SK-N-SH treated with all-trans-retinoic acid at 6 μM for 48 hours (cell line): ENCODE measurements around the gene OR14I1.

ENCODE experiments used
- ATAC-seq: fragments of 200-7000 bp; cut with Tn5 transposase; 3 replicates; pipeline ENCODE4 v1.9.1; 2020; ENCODE audit warnings: mild to moderate bottlenecking, moderate library complexity
- ARNTL ChIP-seq: fragments of 450-650 bp; formaldehyde crosslinking; IDR thresholded peaks from 2 replicates; pipeline ENCODE4 v1.5.0; 2020; ENCODE audit warnings: low read depth, mild to moderate bottlenecking, moderate library complexity, borderline replicate concordance
- BACH2 ChIP-seq: fragments of 250-450 bp; sonication (Bioruptor Pico); IDR thresholded peaks from 2 replicates; pipeline ENCODE4 v1.9.0; 2021; ENCODE audit warnings: mild to moderate bottlenecking, borderline replicate concordance
- CSDC2 ChIP-seq: fragments of 250-450 bp; sonication (Bioruptor Pico); IDR thresholded peaks from 2 replicates; pipeline ENCODE4 v1.5.0; 2020; ENCODE audit warnings: mild to moderate bottlenecking, moderate library complexity
- CSRNP3 ChIP-seq: fragments of 250-450 bp; sonication (Bioruptor Pico); IDR thresholded peaks from 2 replicates; pipeline ENCODE4 v1.5.1; 2021; ENCODE audit warnings: mild to moderate bottlenecking, moderate library complexity
- ESRRG ChIP-seq: fragments of 250-450 bp; sonication (Bioruptor Pico); IDR thresholded peaks from 2 replicates; pipeline ENCODE4 v1.6.1; 2021; ENCODE audit warnings: mild to moderate bottlenecking
- GLIS3 ChIP-seq: fragments of 250-450 bp; sonication (Bioruptor Pico); IDR thresholded peaks from 2 replicates; pipeline ENCODE4 v1.5.0; 2020; ENCODE audit warnings: mild to moderate bottlenecking, moderate library complexity
- ISL1 ChIP-seq: fragments of 250-450 bp; sonication (Bioruptor Pico); IDR thresholded peaks from 2 replicates; pipeline ENCODE4 v2.1.2; 2022; ENCODE audit warnings: mild to moderate bottlenecking, moderate library complexity
- OSR1 ChIP-seq: fragments of 250-450 bp; sonication (Bioruptor Pico); IDR thresholded peaks from 2 replicates; pipeline ENCODE4 v1.8.0; 2022; ENCODE audit warnings: moderate library complexity, mild to moderate bottlenecking, inconsistent platforms
- PATZ1 ChIP-seq: fragments of 250-450 bp; sonication (Bioruptor Pico); IDR thresholded peaks from 2 replicates; pipeline ENCODE4 v1.8.0; 2020; ENCODE audit warnings: mild to moderate bottlenecking, moderate library complexity, borderline replicate concordance
- POU6F1 ChIP-seq: fragments of 250-450 bp; sonication (Bioruptor Pico); IDR thresholded peaks from 2 replicates; pipeline ENCODE4 v1.8.0; 2021; ENCODE audit warnings: low read depth, mild to moderate bottlenecking, moderate library complexity, borderline replicate concordance
- PPARA ChIP-seq: fragments of 250-450 bp; sonication (Bioruptor Pico); IDR thresholded peaks from 2 replicates; pipeline ENCODE4 v1.5.0; 2020; ENCODE audit warnings: mild to moderate bottlenecking, borderline replicate concordance
- RARB ChIP-seq: fragments of 250-450 bp; sonication (Bioruptor Pico); IDR thresholded peaks from 2 replicates; pipeline ENCODE4 v1.8.0; 2021; ENCODE audit warnings: mild to moderate bottlenecking, moderate library complexity
- SNAI2 ChIP-seq: fragments of 250-450 bp; sonication (Bioruptor Pico); IDR thresholded peaks from 2 replicates; pipeline ENCODE4 v1.5.0; 2020; ENCODE audit warnings: mild to moderate bottlenecking, moderate library complexity
- TCF4 ChIP-seq: fragments of 250-450 bp; sonication (Bioruptor Pico); IDR thresholded peaks from 2 replicates; pipeline ENCODE4 v1.8.0; 2021; ENCODE audit warnings: mild to moderate bottlenecking, moderate library complexity, borderline replicate concordance
- TOX ChIP-seq: fragments of 250-450 bp; sonication (Bioruptor Pico); IDR thresholded peaks from 2 replicates; pipeline ENCODE4 v1.8.0; 2021; ENCODE audit warnings: mild to moderate bottlenecking, moderate library complexity, borderline replicate concordance
- TSHZ2 ChIP-seq: fragments of 250-450 bp; sonication (Bioruptor Pico); IDR thresholded peaks from 2 replicates; pipeline ENCODE4 v1.5.0; 2020; ENCODE audit warnings: mild to moderate bottlenecking, moderate library complexity
- ZFP3 ChIP-seq: fragments of 250-450 bp; sonication (Bioruptor Pico); IDR thresholded peaks from 2 replicates; pipeline ENCODE4 v1.5.0; 2020; ENCODE audit warnings: mild to moderate bottlenecking, moderate library complexity
- ZFP30 ChIP-seq: fragments of 450-650 bp; formaldehyde crosslinking; IDR thresholded peaks from 2 replicates; pipeline ENCODE4 v1.5.0; 2022; ENCODE audit warnings: mild to moderate bottlenecking, moderate library complexity
- ZNF565 ChIP-seq: fragments of 450-650 bp; formaldehyde crosslinking; conservative IDR thresholded peaks from 2 replicates; pipeline ENCODE4 v1.5.0; 2020; ENCODE audit warnings: low read depth, mild to moderate bottlenecking, moderate library complexity
- ZNF70 ChIP-seq: fragments of 450-650 bp; formaldehyde crosslinking; IDR thresholded peaks from 2 replicates; pipeline ENCODE4 v1.5.0; 2020; ENCODE audit warnings: mild to moderate bottlenecking, moderate library complexity
- ZNF8 ChIP-seq: fragments of 450-650 bp; formaldehyde crosslinking; IDR thresholded peaks from 2 replicates; pipeline ENCODE4 v1.5.0; 2020; ENCODE audit warnings: mild to moderate bottlenecking, moderate library complexity

OR14I1 gene

GRCh38 chr1:248730507-248731335, 28.2 kb upstream of the OR14I1 start:
- TF ChIP-seq ZFP3 (CRISPR knock-in tag): peak; percentile 64; the same call in 1 of the 2 replicates
- TF ChIP-seq RARB (CRISPR knock-in tag): no peak
- peak; percentile 98 for ATAC-seq

GRCh38 chr1:248714248-248714647, 11.7 kb upstream of the OR14I1 start:
- TF ChIP-seq ESRRG: no peak
- no peak for TF ChIP-seq GLIS3 (CRISPR knock-in tag)
- TF ChIP-seq ISL1 (CRISPR knock-in tag): no peak
- no peak for TF ChIP-seq ZNF565 (CRISPR knock-in tag)
- no peak for ATAC-seq

- TF ChIP-seq TCF4 (CRISPR knock-in tag) (no peak), PATZ1 (CRISPR knock-in tag) (no peak), CSRNP3 (CRISPR knock-in tag) (no peak), POU6F1 (CRISPR knock-in tag) (no peak), ESRRG (no peak), ZNF565 (CRISPR knock-in tag) (no peak), RARB (CRISPR knock-in tag) (no peak), ARNTL (CRISPR knock-in tag) (no peak), GLIS3 (CRISPR knock-in tag) (no peak), OSR1 (CRISPR knock-in tag) (no peak), ZFP3 (CRISPR knock-in tag) (no peak), SNAI2 (CRISPR knock-in tag) (no peak), ZNF8 (CRISPR knock-in tag) (no peak), ISL1 (CRISPR knock-in tag) (no peak), TOX (CRISPR knock-in tag) (no peak), CSDC2 (CRISPR knock-in tag) (no peak), ZNF70 (CRISPR knock-in tag) (no peak), PPARA (no peak), ZFP30 (CRISPR knock-in tag) (no peak), BACH2 (CRISPR knock-in tag) (no peak)
- TF ChIP-seq, all 23 proteins: peak for 0
- no peak for ATAC-seq
These were observed 7.8 kb upstream of the OR14I1 start for GRCh38 chr1:248710305-248710900.

GRCh38 chr1:248704606-248705005, 2.0 kb upstream of the OR14I1 start:
- no peak for ATAC-seq
- TF ChIP-seq ARNTL (CRISPR knock-in tag): no peak
- TF ChIP-seq POU6F1 (CRISPR knock-in tag): no peak
- no peak for TF ChIP-seq CSRNP3 (CRISPR knock-in tag)
- no peak for TF ChIP-seq TCF4 (CRISPR knock-in tag)
- no peak for TF ChIP-seq PPARA
- TF ChIP-seq ZNF70 (CRISPR knock-in tag): no peak
- TF ChIP-seq BACH2 (CRISPR knock-in tag): no peak
- no peak for TF ChIP-seq TSHZ2
- no peak for TF ChIP-seq SNAI2 (CRISPR knock-in tag)
- no peak for TF ChIP-seq TOX (CRISPR knock-in tag)
